Calu3 (cell line): ENCODE data around the gene TRIAP1. TPM values are rescaled to one million over a fixed set of nuclear protein-coding genes. Genes with fewer than 3 reads are reported as not detected.
A peak's percentile ranks its signal among the peaks of the same experiment; 100 is the strongest.

ENCODE experiments used
- BruUV-seq: library from RNA; stranded (reverse); fragments of 400-500 nt; replicated peaks from 2 replicates; lab custom pipeline; 2021; lab: Mats Ljungman, UMichigan
- CTCF ChIA-PET: fragments of 300-600 bp; sonication (Branson Sonifier 250); formaldehyde crosslinking; loops from one replicate; lab custom pipeline; 2022; ENCODE audit warnings: antibody characterized with exemption; lab: Charles Lee
- DNase-seq: peaks from one replicate; pipeline ENCODE4 v3.0.0; 2022
- H3K27ac Mint-ChIP-seq: one replicate; pipeline ENCODE4 v1.8.0; 2022; ENCODE audit warnings: mixed read lengths; ENCODE audit not compliant: unreplicated experiment
- H3K27me3 Mint-ChIP-seq: one replicate; pipeline ENCODE4 v1.8.0; 2022; ENCODE audit warnings: mixed read lengths; ENCODE audit not compliant: unreplicated experiment
- H3K36me3 Mint-ChIP-seq: one replicate; pipeline ENCODE4 v1.8.0; 2022; ENCODE audit warnings: mild to moderate bottlenecking, moderate library complexity, mixed read lengths; ENCODE audit not compliant: insufficient read depth, unreplicated experiment
- H3K4me1 Mint-ChIP-seq: one replicate; pipeline ENCODE4 v1.8.0; 2022; ENCODE audit warnings: mild to moderate bottlenecking, low read depth, mixed read lengths; ENCODE audit not compliant: unreplicated experiment
- H3K4me3 Mint-ChIP-seq: one replicate; pipeline ENCODE4 v1.8.0; 2022; ENCODE audit warnings: mild to moderate bottlenecking, low read depth, moderate library complexity, mixed read lengths; ENCODE audit not compliant: unreplicated experiment
- H3K9me3 Mint-ChIP-seq: one replicate; pipeline ENCODE4 v1.8.0; 2022; ENCODE audit warnings: low read depth, mixed read lengths; ENCODE audit not compliant: unreplicated experiment
- CTCF ChIP-seq: fragments of 200-600 bp; IDR thresholded peaks from one replicate; pipeline ENCODE4 v1.8.0; 2022; ENCODE audit warnings: antibody characterized with exemption; ENCODE audit not compliant: unreplicated experiment
- intact Hi-C: fragments of 100-400 bp; cut with micrococcal nuclease; formaldehyde crosslinking; loops from one replicate; pipeline ENCODE4 v1.10.0; 2022; ENCODE audit not compliant: unreplicated experiment
- total RNA-seq: library from RNA; stranded (reverse); gene quantifications from 2 replicates; pipeline ENCODE4 v1.2.3, GENCODE V29; 2022

TRIAP1 gene
- total RNA-seq, 1 experiment from 2014 or later = 29.4 TPM

- no peaks in the 10 kb centered on the region for H3K9me3 Mint-ChIP-seq
- no peak overlapping the region for H3K4me3 Mint-ChIP-seq
- no peaks in the 10 kb centered on the region for H3K27me3 Mint-ChIP-seq
- DNase-seq = no peak
- H3K27ac Mint-ChIP-seq = no peak overlapping the region
- H3K4me1 Mint-ChIP-seq = peaks cover 11% of the 10 kb centered on the region
- CTCF ChIA-PET = interaction anchor here (1.2 kb wide), 1 partner anchor 9 kb away, joined by 4 read pairs; no protein-coding TSS in a partner anchor
- intact Hi-C loops = no loop called here
- TF ChIP-seq CTCF = no peak
- no TSS peak for BruUV-seq
- no peaks in the 10 kb centered on the region for H3K36me3 Mint-ChIP-seq
Measured at GRCh38 chr12:120483621-120484020, 37.4 kb upstream of the TRIAP1 start.

- peaks cover 11% of the 10 kb centered on the region for H3K4me1 Mint-ChIP-seq
- no peak for DNase-seq
- CTCF ChIA-PET = interaction anchor here (1.1 kb wide), 1 partner anchor 10 kb away, joined by 5 read pairs; no protein-coding TSS in a partner anchor
- TF ChIP-seq CTCF = no peak
- no peaks in the 10 kb centered on the region for H3K9me3 Mint-ChIP-seq
- no peaks in the 10 kb centered on the region for H3K36me3 Mint-ChIP-seq
- intact Hi-C loops = no loop called here
- H3K4me3 Mint-ChIP-seq = no peak overlapping the region
- no peaks in the 10 kb centered on the region for H3K27me3 Mint-ChIP-seq
- no TSS peak for BruUV-seq
- H3K27ac Mint-ChIP-seq = no peak overlapping the region
Measured at GRCh38 chr12:120481022-120481767, 35.0 kb upstream of the TRIAP1 start.

- intact Hi-C loops = no loop called here
- Mint-ChIP-seq H3K27ac (no peak overlapping the region), H3K27me3 (no peaks in the 10 kb centered on the region), H3K9me3 (no peaks in the 10 kb centered on the region), H3K36me3 (no peaks in the 10 kb centered on the region), H3K4me1 (peaks cover 11% of the 10 kb centered on the region), H3K4me3 (no peak overlapping the region)
- BruUV-seq = no TSS peak
- DNase-seq = no peak
- no peak for TF ChIP-seq CTCF
- CTCF ChIA-PET = interaction anchor here (1.9 kb wide), 1 partner anchor 11 kb away, joined by 6 read pairs; the partner anchor contains the start of gene SRSF9
Measured at GRCh38 chr12:120480211-120480610, 34.0 kb upstream of the TRIAP1 start.

GRCh38 chr12:120479458-120479857 is 33.3 kb upstream of the TRIAP1 start:
- no peak overlapping the region for H3K4me3 Mint-ChIP-seq
- no peak for TF ChIP-seq CTCF

More at GRCh38 chr12:120479458-120479857, 33.3 kb upstream of the TRIAP1 start:
- Mint-ChIP-seq H3K9me3 (no peaks in the 10 kb centered on the region), H3K36me3 (no peaks in the 10 kb centered on the region), H3K4me1 (peaks cover 19% of the 10 kb centered on the region), H3K27me3 (no peaks in the 10 kb centered on the region), H3K27ac (no peak overlapping the region)
- DNase-seq = peak; percentile 19
- CTCF ChIA-PET = interaction anchor here (1.9 kb wide), 1 partner anchor 10 kb away, joined by 6 read pairs; the partner anchor contains the start of gene SRSF9
- BruUV-seq = no TSS peak
- intact Hi-C loops = loop anchor here (2.0 kb wide), 1 partner anchor 15 kb away; no protein-coding TSS in a partner anchor
